G401 (cell line): ENCODE data around the gene EMILIN3. TPM values are rescaled to one million over a fixed set of nuclear protein-coding genes. Genes with fewer than 3 reads are reported as not detected.

Experiments used
- DNase-seq: peaks from one replicate; pipeline ENCODE4 v3.0.0-alpha.2; 2015; ENCODE audit warnings: low spot score
- in situ Hi-C: cut with HindIII; loops from 2 replicates; pipeline ENCODE4 v1.10.0; 2016; ENCODE audit warnings: low sequenced_read_pairs, mixed read lengths
- total RNA-seq: library from RNA; depleted of rRNA; stranded (reverse); fragments of >200 nt; shearing (Covaris generic); gene quantifications from 2 replicates; pipeline ENCODE4 v1.2.3, GENCODE V29; 2014

Gene EMILIN3
- total RNA-seq, 1 experiment from 2014 or later, result 0.71 TPM

DNA sequence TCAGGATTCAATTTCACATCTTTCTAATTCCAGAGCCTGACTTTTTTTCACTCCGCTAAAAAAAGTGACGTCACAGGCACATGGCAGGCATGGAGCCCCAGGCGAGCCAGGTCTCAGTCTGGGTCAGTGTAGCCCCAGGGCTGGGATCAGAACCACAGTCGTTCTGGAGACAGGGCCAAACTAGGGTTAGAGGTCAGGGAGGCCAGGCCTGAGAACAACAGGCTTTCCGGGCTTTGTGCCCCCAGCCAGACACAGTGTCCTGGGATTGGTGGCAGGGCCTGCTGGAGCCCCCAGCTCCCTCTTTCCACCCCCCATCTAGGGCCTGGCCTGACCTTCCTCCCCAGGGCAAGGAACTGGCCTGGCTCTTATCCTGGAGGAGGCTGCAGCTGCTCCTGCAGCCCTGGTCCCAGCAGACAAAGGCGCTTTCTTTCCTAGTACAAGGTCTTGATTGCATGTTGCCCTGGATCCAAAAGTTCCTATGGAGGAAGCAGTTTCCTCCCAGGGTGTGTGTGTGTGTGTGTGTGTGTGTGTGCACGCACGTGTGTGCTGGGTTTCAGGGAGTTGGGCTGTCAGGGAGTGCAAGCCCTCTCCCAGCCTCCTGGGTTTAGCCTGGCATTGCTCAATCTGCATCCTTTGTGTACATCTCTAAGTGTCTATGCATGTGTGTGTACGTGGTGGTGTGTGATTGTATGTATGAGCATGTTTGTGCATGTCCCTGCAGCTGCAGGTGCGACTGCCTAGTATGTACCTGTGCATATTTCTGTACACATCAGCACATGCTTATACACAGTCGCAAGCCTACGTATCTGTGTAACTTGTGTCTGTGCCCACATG, 26.5 kb upstream of the EMILIN3 start:
- in situ Hi-C loops, result no loop called here
- no peak for DNase-seq

DNA sequence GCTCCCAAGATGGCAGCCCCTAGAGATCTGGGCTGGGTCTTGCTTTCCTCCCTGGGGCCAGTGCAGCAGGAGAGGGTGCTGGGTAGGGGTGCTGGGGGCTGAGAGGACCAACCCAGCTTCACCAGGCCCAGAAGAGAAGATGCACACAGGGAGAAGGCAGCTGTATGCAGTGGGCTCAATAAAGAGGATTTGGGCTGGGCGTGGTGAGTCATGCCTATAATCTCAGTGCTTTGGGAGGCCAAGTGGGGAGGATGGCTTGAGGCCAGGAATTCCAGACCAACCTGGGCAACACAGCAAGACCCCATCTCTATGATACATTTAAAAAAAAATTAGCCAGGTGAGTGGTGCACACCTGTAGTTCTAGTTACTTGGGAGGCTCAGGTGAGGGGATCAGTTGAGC, 25.7 kb upstream of the EMILIN3 start:
- in situ Hi-C loops, result no loop called here
- DNase-seq, result no peak

DNA sequence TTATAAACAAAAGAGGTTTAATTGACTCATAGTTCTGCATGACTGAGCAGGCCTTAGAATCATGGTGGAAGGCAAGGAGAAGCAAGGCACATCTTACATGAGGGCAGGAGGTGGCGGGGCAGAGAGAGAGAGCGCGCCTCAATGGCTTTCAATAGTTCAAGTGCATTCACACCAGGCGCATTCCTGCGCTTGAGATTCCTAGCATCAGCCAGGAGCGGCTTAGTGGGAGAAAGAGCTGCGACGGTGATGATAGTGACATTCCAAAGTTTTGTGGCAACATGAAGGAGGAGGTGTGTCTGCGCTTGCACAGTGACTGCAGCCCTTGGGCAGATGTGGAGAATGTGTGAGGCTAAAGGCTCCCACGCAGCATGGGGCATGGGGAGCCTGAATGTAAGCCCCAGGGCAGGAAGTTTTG, 25.0 kb upstream of the EMILIN3 start:
- in situ Hi-C loops, result no loop called here
- no peak for DNase-seq

DNA sequence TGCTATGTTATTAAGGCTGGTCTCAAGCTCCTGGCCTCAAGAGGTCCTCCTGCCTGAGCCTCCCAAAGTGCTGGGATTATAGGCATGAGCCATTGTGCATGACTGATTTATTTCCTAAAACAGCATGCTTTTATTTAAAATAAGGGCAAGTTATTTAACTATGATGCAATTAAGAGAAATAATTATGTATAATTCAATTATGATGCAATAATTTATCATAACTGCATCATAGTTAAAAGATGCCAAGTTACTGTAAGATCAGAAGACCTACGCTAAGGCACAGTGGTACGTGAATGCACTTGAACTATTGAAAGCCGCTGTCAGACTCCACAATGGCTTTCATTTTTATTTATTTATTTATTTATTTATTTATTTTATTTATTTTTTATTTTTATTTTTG, 24.3 kb upstream of the EMILIN3 start:
- in situ Hi-C loops, result no loop called here
- no peak for DNase-seq

DNA sequence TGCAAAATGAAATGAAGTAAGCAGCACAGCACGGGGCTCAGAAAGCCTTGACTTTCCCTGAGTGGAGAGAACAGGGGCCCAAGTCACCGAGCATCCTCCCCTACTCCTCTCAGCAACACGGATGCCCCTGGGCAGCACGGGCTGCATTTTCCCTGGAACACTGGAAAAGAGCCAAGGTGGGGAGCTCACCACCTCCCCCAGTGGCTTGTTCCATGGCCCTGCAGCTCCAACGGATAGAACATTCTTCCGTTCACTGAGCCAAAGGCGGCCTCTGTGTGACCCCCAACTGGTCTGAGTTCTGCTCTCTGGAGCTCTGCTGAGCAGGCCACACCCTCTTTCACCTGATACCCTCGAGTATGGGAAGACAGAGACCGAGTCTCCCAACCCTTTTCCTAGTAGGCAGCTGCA, 20.8 kb upstream of the EMILIN3 start:
- in situ Hi-C loops, result no loop called here
- no peak for DNase-seq

DNA sequence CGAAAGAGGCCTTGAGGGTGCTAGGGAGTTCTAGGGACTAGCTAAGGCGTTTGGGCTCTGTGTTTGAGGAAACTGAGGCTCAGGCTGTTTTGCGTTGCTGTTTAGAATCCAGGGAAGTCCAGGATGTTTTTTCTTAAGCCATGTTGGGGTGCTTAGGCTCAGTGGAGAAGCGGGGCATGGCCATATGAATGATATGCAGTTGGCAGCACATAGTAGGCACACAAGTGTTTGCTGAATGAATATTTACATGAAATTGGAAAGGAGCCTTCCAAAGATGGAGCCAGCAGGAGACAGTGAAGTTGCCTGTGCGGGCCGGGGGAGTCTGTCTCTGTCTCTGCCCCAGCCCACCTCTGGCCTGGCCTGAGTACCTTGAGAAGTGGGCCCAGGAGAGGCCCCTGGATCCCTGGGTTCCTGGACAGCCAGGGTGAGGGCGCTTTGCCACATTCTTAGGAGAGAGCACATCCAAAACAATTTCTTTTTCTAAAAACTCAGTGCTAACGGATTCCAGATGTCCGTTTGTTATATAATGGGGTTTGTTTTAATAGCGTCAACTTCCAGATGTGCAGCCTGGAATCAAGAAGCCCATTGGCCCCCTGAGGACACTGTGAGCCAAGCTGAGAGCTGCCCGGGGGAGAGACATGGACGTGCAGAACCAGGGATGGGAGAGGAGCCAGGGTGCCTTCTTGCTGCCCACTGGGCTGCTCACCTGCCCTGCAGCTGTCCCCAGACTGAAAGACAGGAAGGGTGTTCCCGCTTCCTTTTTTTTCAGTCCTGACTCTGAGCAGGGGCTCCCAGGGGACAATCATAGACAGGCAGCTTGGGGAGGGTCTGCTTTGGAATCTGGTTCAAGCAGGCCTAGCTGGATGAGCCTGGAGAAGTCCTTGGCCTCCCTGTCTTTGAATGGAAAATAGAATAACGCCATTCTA, 20.1 kb upstream of the EMILIN3 start:
- no peak for DNase-seq

DNA sequence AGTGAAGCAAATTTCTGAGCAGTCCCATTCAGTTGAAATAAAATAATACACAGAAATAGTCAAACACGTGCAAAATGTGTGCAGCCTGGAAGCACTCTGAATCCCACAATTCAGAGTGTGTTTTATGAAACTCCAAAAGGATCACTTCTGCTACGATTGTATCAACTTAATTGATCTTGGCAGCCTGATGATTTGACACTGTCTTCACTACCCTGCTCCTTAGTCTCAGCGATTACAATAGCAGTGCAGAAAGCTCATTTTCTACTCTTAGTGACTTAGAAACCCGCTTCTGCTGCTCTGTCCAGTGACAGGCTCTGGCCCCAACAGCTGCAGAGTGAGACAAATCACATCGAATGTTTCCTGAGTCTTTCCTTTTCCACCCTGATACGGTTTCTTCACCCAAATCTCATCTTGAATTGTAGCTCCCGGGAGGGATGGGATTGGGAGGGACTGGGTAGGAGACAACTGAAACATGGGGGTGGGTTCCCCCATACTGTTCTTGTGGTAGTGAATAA, 16.2 kb upstream of the EMILIN3 start:
- in situ Hi-C loops, result no loop called here
- no peak for DNase-seq

More for the DNA sequence above, 20.1 kb upstream of the EMILIN3 start:
- in situ Hi-C loops, result no loop called here

DNA sequence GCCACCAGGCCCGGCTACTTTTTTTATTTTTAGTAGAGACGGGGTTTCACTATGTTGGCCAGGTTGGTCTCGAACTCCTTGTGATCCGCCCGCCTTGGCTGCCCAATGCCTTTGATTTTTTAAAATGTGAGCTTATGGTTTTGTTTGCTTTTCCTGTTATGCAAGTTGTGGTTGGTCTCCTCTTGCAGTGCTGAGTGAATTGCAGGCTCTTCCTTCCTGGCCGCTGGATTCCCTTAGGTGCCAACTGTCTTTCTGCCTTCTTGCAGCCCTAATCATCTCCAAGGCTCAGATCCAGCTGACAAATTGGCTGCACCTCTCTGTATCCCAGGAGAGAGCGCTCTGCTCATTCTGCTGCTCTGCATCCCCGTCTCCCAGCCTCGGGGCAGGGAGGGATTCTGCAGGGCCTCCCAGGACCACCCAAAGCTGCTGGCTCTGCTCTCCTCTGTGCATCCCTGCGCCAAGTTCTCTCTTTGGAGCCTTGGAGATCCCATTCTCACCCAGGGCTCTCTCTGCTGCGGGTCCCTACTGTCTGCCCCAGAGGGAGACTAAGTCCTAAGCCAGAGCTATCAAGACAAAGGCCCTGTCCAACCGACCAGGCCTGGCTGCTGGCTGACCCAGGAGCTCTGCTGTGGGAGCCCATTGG, 14.1 kb upstream of the EMILIN3 start:
- in situ Hi-C loops, result no loop called here
- DNase-seq, result no peak

DNA sequence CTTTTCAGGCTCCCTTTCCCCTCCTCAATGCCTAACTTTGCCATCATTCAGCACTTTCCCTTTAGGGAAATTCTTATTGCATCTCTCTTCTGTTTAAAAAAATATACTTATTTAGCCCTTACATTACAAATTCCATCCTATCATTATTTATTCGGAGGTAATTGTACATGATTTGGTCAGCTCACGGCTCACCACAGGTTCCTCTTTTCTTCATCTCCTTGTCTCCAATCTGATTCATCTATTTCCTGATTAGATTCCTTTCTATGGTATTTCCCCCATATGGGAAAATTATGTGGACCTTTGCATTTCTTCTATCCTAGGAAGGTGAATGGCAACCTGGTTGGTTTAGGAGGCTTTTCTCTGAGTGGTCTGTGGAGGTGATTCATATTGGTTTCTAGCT, 12.9 kb upstream of the EMILIN3 start:
- no peak for DNase-seq

DNA sequence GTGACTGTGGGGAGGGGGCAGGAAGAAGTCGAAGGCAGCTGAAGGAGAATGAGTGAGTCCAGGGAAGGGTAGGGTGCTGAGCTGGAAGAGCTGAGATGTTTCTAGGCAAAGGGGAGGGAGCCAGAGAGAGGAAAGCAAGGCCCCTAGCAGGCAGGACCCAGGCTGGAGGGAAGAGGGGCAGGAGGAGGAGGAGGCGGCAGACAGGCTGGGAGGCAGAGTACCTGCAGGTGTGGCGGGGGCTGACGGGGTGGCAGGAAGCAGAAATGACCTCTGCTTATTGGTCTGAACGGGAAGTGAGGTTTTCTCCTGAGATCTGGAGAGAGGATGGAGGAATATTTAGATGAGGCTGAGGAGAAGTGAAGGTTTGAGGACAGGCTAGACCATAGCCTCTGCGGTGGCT, 10.7 kb upstream of the EMILIN3 start:
- in situ Hi-C loops, result no loop called here
- DNase-seq, result no peak

More for the DNA sequence above, 12.9 kb upstream of the EMILIN3 start:
- in situ Hi-C loops, result no loop called here

DNA sequence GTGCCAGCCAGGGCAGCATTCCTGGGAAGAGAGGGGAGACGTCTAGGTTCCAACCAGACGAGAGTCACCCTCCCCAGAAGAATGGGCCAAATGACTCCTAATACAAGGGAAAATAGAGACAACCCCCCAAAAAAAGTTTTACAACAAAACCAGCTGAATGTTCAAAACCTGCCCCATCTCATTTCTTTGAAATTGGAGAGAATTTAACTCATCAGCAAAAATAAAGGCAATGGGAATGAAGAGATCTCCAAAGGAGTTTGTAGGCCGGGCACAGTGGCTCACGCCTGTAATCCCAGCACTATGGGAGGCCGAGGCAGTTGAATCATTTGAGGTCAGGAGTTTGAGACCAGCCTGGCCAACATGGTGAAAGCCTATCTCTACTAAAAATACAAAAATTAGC, 9.7 kb upstream of the EMILIN3 start:
- in situ Hi-C loops, result no loop called here
- DNase-seq, result no peak

DNA sequence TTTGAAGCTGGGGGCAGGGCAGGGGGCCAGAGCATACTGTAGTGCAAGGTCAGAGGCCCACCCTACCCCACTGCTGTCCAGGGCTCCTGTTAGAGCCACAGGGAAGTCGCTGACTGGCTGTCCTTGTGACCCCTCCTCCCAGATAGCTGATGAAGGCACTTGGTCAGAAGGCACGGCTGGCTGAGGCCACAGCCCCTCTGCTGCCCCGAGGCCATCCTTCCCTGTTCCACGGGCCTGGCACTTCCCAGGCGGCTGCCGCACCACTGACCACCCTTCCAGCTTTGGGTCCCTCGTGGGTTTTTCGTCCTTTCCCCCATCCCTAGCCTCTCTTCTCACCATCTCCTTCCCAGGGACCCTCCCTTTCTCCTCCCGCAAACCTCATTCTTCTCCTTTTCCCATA, 9.2 kb upstream of the EMILIN3 start:
- DNase-seq, result no peak
- in situ Hi-C loops, result no loop called here

DNA sequence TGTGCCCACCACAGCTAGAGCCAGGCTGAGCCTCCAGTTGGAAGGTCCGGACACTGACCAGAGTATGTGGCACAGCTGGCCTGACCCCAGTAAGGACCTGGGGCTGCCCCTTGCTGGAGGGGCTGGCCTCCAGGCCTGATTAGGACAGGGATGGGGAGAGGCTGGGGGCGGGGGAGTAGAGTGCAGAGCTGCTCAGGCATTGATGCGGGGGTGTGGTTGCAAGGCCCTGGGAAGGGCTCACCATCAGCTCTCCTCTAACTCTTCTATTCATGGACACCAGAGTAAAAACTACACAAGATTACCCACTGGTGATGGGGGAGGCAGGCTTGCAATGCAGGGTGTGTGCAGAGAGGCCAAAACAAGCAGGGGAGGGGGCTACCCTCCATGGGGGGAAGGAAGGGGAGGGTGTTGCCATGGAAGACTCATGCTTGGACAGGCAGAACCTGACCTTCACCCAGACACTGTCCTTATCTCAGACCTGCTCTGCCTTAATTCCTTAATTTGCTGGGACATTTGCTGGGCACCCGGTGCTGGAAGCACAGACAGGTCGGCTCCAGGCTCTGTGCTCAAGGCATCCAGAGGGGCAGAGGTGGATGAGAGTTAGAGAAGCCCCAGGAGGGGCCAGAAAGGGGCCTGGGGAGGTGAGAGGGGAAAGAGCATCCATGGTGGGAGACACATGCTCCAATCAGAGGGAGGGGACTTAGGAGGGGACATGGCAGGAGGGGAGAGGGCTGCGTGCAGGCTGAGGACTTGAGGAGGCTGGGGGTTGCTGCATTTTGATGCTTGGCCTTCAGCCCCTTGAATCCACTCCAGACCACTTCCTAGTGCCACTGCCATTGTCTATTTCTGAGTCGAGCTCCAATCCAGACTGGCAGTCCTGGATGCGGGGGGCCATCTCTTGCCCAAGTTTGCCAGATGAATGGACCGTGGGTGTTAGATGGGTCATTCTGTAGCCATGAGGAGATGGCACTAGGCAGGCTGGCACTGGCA, 7.6 kb upstream of the EMILIN3 start:
- no peak for DNase-seq
- in situ Hi-C loops, result no loop called here

DNA sequence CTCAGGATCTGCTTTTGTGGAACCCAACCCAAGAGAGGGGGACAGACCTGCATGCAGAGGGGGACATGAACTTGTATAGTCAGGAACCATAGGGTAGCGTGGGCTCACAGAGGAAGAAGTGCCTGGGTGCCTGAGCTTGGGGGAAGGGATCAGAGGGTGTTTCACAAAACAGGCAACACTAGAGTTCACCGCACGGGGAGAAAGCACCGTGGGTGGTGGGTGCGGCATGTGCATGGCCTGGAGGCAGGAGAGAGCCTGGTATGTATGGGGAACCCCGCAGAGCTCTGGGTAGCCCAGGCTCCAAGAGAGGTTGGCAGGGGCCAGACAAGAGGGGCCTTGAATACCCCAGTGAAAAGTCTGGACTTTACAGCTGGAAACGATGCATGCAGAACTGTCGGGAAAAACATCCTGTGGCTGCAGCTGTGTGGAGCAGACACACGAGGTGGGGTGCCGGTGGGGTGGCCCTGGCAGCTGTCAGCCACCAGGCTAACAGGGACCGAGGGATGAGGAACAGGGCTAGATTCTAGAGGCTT, 6.7 kb upstream of the EMILIN3 start:
- in situ Hi-C loops, result no loop called here

DNA sequence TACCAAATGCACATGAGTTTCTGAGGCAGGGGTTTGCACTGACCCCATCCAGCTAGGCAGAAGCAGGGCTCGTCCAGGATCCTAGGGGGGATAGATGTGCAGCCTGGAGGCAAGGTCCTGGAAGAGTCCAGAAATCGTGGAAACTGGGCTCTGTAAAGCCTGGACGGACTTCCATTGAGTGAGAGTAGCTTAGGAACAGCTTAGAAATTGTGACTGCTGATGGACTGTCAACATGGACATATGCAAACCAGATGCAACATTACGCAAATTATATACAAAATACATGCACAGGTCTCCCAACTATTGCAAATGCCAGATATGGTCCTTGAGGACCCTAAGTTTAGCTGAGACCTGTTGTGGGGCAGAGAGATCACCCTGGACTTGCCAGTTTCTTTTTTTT, 4.8 kb upstream of the EMILIN3 start:
- in situ Hi-C loops, result no loop called here
- no peak for DNase-seq

More for the DNA sequence above, 6.7 kb upstream of the EMILIN3 start:
- no peak for DNase-seq

DNA sequence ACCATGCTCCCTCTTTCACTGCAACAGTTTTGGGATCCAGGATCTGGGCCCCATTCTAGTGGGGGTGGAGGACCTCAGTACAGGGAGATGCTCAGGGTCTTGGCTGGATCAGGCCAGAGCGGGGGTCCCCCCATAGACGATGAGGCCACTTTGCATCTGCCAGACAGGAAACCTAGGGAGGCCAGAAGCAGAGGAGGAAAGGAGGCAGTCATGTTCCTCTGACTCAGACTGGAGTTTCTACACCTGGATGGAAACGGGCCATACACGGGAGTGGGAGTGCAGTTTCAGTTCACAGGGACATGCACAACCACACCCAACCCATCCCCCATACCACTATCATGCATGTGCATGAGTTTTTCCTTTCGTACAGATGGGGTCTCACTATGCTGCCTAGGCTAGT, 3.6 kb upstream of the EMILIN3 start:
- in situ Hi-C loops, result no loop called here
- DNase-seq, result no peak

DNA sequence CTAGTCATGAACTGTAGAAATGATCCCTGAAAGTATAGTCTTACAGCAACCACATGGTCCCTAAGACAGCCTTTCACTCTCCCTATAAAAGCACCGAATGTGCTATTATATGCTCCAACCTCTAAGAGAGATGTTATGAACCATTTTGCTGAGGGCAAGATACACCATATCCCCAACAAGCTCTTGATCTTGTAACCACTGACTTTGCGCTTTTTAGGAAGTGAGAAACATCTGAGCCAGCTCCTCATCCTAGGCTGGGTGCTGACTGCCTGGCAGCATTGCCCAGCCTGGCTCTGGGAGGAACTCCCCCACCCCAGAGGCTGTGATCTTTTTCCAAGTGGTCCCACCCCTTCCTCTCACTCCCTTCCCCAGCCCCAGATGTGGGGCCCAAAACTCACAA, 3.1 kb upstream of the EMILIN3 start:
- no peak for DNase-seq
- in situ Hi-C loops, result no loop called here

DNA sequence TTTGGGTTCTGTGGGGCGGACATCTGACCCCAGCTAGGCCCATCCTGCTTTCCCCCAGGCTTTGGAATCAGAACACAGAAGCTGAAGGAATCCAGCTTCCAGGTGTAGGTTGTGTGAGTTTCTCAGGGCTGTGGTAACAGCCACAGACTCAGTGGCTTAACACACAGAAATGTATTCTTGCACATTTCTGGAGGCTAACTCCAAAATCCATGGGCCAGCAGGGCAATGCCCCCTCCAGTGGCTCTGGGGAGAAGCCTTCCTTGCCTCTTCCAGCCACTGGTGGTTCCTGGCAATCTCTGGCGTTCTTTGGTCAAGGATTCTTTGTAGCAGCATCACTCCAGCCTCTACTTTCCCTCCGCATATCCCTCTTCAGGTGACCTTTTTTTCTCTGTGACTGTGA, 1.3 kb upstream of the EMILIN3 start:
- in situ Hi-C loops, result no loop called here

More for the DNA sequence above, 1.3 kb upstream of the EMILIN3 start:
- no peak for DNase-seq
